ENCODE data around the gene ZBTB7B.

The ZBTB7B gene

GRCh38 chr1:155018617-155019348, 16.2 kb downstream of the ZBTB7B start:
- DNase-seq: no peak

GRCh38 chr1:155019377-155020245, 17.0 kb downstream of the ZBTB7B start:
- DNase-seq: no peak

GRCh38 chr1:155022136-155022926, 19.7 kb downstream of the ZBTB7B start:
- no peak for DNase-seq

GRCh38 chr1:155022927-155023236, 20.3 kb downstream of the ZBTB7B start:
- no peak for DNase-seq

- no peak for DNase-seq
These were observed 21.0 kb downstream of the ZBTB7B start for GRCh38 chr1:155023627-155024026.

GRCh38 chr1:155024315-155024714, 21.7 kb downstream of the ZBTB7B start:
- no peak for DNase-seq

GRCh38 chr1:155026154-155026553, 23.6 kb downstream of the ZBTB7B start:
- DNase-seq: no peak

GRCh38 chr1:155026588-155026987, 24.0 kb downstream of the ZBTB7B start:
- DNase-seq: no peak

- DNase-seq: no peak
These were observed 27.1 kb downstream of the ZBTB7B start for GRCh38 chr1:155029513-155030242.

- no peak for DNase-seq
These were observed 27.7 kb downstream of the ZBTB7B start for GRCh38 chr1:155030243-155030795.

GRCh38 chr1:155030899-155031298, 28.3 kb downstream of the ZBTB7B start:
- DNase-seq: no peak

- DNase-seq: no peak
These were observed 30.3 kb downstream of the ZBTB7B start for GRCh38 chr1:155032886-155033285.

- no peak for DNase-seq
These were observed 30.9 kb downstream of the ZBTB7B start, which contains the start of the genes DCST1 and DCST2 for GRCh38 chr1:155033524-155033923. Gene DCST1, plus strand, starts transcription at chr1:155033824. Its CDS starts 213 bp downstream, at chr1:155034037. Gene DCST2, minus strand, starts transcription at chr1:155033781. Its CDS starts 80 bp downstream, at chr1:155033701.

GRCh38 chr1:155034318-155035208, 32.0 kb downstream of the ZBTB7B start:
- no peak for DNase-seq

- DNase-seq: no peak
These were observed 33.3 kb downstream of the ZBTB7B start for GRCh38 chr1:155035936-155036335.

- DNase-seq: no peak
These were observed 34.4 kb downstream of the ZBTB7B start for GRCh38 chr1:155037043-155037442.

GRCh38 chr1:155037851-155038441, 35.3 kb downstream of the ZBTB7B start:
- DNase-seq: no peak

GRCh38 chr1:155038602-155039307, 36.2 kb downstream of the ZBTB7B start:
- DNase-seq: no peak

GRCh38 chr1:155039308-155039669, 36.7 kb downstream of the ZBTB7B start:
- DNase-seq: no peak
